Measurements from ENCODE around the gene ARIH1.
"Not testable (repeated sequence)": the region's sequence is repeated elsewhere in the genome, so short reads cannot be mapped to it uniquely, and the experiment has no call there.

The ARIH1 gene

GRCh38 chr15:72473614-72474465 is at the start of gene ARIH1:
TSS of gene ARIH1 (plus strand) at chr15:72474330. CDS start at chr15:72474640, 310 bp downstream.
- DNase-seq (ENCODE audit: low read depth): peak; percentile 90

- DNase-seq (ENCODE audit: low read depth): no peak
Measured at GRCh38 chr15:72426753-72427152, 47.4 kb upstream of the ARIH1 start.

DNA sequence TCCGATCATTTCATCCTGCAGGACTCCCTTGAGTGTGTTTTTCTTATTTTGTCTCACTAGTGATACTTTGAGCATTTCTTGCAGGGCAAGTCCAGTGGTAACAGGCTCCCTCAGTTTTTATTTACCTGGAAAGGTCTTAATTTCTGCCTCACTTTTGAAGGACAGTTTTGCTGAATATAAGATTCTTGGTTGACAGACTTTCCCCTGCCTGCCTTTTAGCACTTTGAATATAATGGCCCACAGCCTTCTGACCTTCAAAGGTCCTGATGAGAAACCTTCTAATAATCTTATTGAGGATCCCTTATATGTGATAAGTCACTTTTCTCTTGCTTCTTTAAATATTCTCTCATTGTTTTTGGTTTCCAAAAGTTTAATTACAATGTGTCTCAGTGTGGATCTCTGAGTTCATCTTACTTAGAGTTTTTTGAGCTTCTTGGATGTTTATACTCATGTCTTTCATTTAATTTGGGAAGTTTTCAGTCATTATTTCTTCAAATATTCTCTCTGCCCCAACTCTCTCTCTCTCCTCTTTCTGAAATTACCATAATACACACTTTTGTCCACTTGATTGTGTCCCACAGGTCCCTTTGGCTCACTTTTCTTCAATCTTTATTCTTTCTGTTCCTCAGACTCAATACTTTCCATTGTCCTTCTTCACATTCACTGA is 36.3 kb upstream of the ARIH1 start:
- DNase-seq (ENCODE audit: low read depth): no peak

GRCh38 chr15:72442848-72443247 is 31.3 kb upstream of the ARIH1 start:
- DNase-seq (ENCODE audit: low read depth): not testable (repeated sequence)

- DNase-seq (ENCODE audit: low read depth): no peak
Measured at GRCh38 chr15:72445426-72445825, 28.7 kb upstream of the ARIH1 start.

- no peak for DNase-seq (ENCODE audit: low read depth)
Measured at GRCh38 chr15:72450805-72451204, 23.3 kb upstream of the ARIH1 start.

- no peak for DNase-seq (ENCODE audit: low read depth)
Measured at GRCh38 chr15:72451224-72451623, 22.9 kb upstream of the ARIH1 start.

- no peak for DNase-seq (ENCODE audit: low read depth)
Measured at GRCh38 chr15:72456684-72457083, 17.4 kb upstream of the ARIH1 start.

GRCh38 chr15:72460402-72460801 is 13.7 kb upstream of the ARIH1 start:
- DNase-seq (ENCODE audit: low read depth): no peak

DNA sequence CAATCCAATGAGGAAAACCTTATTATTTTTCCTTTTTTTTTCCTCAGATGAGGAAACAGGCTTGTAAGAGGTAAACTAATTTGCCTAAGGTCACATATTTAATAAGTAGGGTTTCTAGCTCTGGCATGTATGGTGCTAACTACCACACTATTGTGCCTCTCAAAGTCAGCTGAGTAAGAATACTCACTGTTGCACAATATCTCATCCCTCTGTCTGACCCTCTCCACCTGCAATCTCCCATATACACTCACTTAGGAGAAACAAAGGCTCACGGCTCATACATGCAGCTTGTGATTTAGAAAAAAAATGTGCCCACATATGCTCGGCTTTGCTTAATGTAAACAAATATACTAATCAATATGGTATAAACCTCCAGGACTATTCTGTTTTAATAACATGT is 10.4 kb upstream of the ARIH1 start:
- no peak for DNase-seq (ENCODE audit: low read depth)

GRCh38 chr15:72464251-72464650 is 9.9 kb upstream of the ARIH1 start:
- no peak for DNase-seq (ENCODE audit: low read depth)

DNA sequence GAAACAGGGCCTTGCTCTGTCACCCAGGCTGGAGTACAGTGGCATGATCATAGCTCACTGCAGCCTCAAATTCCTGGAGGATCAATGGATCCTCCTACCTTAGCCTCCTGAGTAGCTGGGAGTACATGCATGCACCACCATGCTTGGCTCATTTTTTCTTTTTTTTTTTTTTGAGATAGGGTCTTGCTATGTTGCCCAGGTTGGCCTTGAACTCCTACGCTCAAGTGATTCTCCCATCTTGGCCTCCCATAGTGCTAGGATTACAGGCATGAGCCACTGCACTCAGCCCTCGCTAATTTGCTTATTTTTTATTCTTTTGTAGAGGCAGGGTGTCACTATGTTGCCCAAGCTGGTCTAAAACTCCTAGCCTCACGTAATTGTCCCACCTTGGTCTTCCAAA is 6.0 kb upstream of the ARIH1 start:
- DNase-seq (ENCODE audit: low read depth): no peak

DNA sequence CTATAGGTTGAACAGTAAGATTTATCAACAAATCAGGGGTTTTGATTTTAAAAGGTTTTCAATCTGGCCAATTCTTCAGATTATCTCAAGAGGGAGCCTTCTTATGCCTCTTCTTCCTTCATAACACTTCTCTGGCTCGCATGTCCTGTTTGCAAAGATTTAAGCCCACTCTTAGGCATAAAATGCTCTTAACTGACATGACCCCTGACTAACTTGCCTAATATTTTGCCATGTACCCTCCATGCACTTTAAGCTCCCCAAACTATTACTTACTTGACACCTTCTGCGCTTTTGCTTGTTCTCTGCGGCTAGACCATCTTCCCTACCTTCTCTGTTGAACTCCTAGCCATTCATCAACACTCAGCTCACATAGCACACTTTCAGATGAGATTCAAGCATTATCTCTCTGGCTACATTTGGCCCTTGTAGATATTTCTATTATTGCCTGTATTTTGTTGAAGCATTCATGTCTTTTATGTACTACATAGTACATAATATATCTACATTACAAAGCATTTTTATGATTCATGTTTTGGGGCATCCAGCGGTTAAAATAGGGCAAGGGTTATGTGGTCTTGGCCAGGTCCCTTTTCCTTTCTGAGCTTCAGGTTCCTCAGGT is 1.0 kb upstream of the ARIH1 start:
- DNase-seq (ENCODE audit: low read depth): no peak

- DNase-seq (ENCODE audit: low read depth): no peak
Measured at GRCh38 chr15:72474466-72474911, 359 bp downstream of the ARIH1 start.

- DNase-seq (ENCODE audit: low read depth): peak; percentile 55
Measured at GRCh38 chr15:72474912-72475628, 940 bp downstream of the ARIH1 start.

DNA sequence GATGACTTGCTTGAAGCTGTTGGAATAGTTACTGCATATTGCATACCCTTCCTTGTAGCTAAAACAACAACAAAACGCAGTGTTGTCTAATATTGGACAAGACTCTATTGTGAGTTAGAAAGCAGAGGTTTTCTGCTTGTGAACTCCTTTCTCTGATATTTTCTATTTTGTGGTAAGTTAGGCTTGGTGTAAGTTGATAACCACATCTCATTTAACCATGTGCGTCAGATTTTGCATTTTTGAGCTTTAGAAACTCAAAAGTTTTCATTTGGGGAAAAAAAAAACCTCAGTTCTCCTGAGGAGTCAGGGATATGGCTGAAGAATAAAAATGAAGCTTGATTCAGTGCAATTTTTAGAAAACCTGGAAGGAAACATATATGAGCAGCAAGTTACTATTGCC is 1.5 kb downstream of the ARIH1 start:
- no peak for DNase-seq (ENCODE audit: low read depth)

DNA sequence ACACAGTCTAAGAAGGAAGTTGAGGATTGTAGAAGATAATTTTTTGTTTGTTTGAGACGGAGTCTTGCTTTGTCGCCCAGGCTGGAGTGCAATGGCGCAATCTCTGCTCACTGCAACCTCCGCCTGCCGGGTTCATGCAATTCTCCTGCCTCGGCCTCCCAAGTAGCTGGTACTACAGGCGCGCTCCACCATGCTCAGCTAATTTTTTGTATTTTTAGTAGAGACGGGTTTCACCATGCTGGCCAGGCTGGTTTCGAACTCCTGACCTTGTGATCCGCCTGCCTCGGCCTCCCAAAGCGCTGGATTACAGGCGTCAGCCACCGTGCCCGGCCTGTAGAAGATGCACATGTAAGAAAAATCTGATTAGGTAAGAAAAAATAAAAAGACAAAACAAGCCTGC is 2.2 kb downstream of the ARIH1 start:
- DNase-seq (ENCODE audit: low read depth): not testable (repeated sequence)

DNA sequence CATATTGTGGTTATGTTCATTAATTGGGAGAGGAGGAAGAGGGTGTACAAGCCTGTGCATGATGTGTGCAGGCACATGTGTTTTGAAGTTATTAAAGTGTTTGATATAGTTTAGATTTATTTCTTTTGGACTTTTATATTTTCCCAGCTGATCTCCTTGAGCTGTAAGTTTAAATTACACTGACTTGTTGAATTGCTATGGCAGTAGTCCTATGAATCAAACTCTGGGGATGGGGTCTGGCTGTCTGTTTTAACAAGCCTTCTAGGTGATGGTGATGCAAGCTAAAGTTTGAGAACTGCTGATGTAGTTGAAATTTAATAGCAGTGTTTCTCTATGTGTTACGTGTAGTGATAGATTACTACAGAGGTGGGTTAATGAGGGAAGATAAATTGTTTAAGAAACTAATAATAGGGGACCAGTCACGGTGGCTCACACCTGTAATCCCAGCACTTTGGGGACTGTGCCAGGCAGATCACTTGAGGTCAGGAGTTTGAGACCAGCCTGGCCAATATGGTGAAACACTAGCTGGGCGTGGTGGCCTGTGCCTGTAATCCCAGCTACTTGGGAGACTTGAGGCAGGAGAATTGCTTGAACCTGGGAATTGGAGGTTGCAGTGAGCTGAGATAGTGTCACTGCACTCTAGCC is 7.0 kb downstream of the ARIH1 start:
- DNase-seq (ENCODE audit: low read depth): no peak

GRCh38 chr15:72482275-72482674 is 8.1 kb downstream of the ARIH1 start:
- DNase-seq (ENCODE audit: low read depth): no peak

- DNase-seq (ENCODE audit: low read depth): no peak
Measured at GRCh38 chr15:72483279-72483678, 9.1 kb downstream of the ARIH1 start.

DNA sequence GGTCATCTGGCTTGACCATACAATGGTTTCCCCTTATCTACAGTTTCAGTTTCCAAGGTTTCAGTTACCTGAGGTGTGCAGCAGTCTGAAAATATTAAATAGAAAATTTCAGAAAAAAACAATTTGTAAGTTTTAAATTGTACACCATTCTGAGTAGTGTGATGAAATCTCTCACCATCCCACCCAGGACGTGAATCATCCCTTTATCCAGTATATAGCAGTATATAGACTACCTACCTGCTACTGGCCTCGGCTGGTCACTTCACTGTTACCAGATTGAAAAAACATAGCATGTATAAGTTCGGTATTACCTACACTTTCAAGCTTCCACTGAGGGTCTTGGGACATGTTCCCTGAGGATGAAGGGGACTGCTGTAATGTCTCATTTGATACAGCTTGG is 12.0 kb downstream of the ARIH1 start:
- DNase-seq (ENCODE audit: low read depth): no peak
